GM12878 (cell line): ENCODE data around the gene TMBIM1.

Experiments
- BHLHE40 ChIP-seq, 2 experiments: fragments of 450-650 bp in 1 of 2; IDR thresholded peaks; 2 replicates each; pipeline ENCODE4 v1.6.1; 2011 to 2017; ENCODE audit warnings: low read depth in 2 of 2, borderline replicate concordance in 1 of 2, improper control_type of control experiment in 1 of 2, low read length in 1 of 2, mild to moderate bottlenecking in 1 of 2
- CTCF ChIP-seq, 3 experiments: IDR thresholded peaks in 2 of 3; conservative IDR thresholded peaks in 1 of 3; 2 replicates each; pipeline ENCODE4 v1.5.1; 2011; ENCODE audit warnings: low read depth in 3 of 3, low read length in 3 of 3, mild to moderate bottlenecking in 3 of 3, control low read depth in 2 of 3, moderate library complexity in 2 of 3, inconsistent platforms in 1 of 3, mixed read lengths in 1 of 3; ENCODE audit not compliant: control insufficient read depth in 2 of 3, insufficient read depth in 1 of 3; ENCODE audit errors: extremely low read depth in 1 of 3
- MAX ChIP-seq: IDR thresholded peaks from 2 replicates; pipeline ENCODE4 v1.6.1; 2012; ENCODE audit warnings: low read depth, low read length, improper control_type of control experiment
- ZNF274 ChIP-seq: IDR thresholded peaks from one replicate; pipeline ENCODE4 v1.8.0; 2011; ENCODE audit not compliant: insufficient read length, insufficient read depth

GRCh38 chr2:218325566-218326160, 33.4 kb upstream of the TMBIM1 start:
- TF ChIP-seq MAX (no peak), ZNF274 (no peak), BHLHE40 (IDR thresholded peaks at IDR 0.05; ENCODE audit: borderline replicate concordance in 1 of 2, low read depth in 2 of 2, low read length in 1 of 2) (no peak), CTCF (IDR thresholded peaks at IDR 0.05 in 2 of 3, conservative IDR thresholded peaks at IDR 0.05 in 1 of 3; ENCODE audit: control insufficient read depth in 2 of 3, extremely low read depth in 1 of 3, insufficient read depth in 1 of 3, low read depth in 3 of 3, low read length in 3 of 3) (no peak)
